OCI-LY1 (cell line): Measurements from ENCODE around the gene RABGAP1.

Source experiments
- CTCF ChIP-seq: fragments of 200-600 bp; sonication (generic), shearing (Covaris generic); IDR thresholded peaks from 2 replicates; pipeline ENCODE4 v1.5.1; 2017; ENCODE audit warnings: mild to moderate bottlenecking, antibody characterized with exemption, low read length, moderate library complexity, mixed read lengths
- EZH2 ChIP-seq: fragments of 200-600 bp; sonication (generic), shearing (Covaris generic); IDR thresholded peaks from 2 replicates; pipeline ENCODE4 v1.8.0; 2017; ENCODE audit warnings: borderline replicate concordance, mixed run types, mild to moderate bottlenecking, antibody characterized with exemption, low read length, moderate library complexity, mixed read lengths

GRCh38 chr9:122955961-122956360 is 15.1 kb downstream of the RABGAP1 start:
- no peak for TF ChIP-seq CTCF
- no peak for TF ChIP-seq EZH2
